B cell (primary cell): Measurements from ENCODE around the gene PNLIPRP2. TPM values are rescaled to one million over a fixed set of nuclear protein-coding genes. Genes with fewer than 3 reads are reported as not detected.

Experiments
- ATAC-seq: fragments of 200-7000 bp; cut with Tn5 transposase; one replicate; pipeline ENCODE4 v1.10.0; 2021; ENCODE audit warnings: low read depth, mild to moderate bottlenecking, moderate number of reproducible peaks, moderate library complexity
- CTCF ChIA-PET: fragments of 350-600 bp; sonication (Branson Sonifier 250); formaldehyde crosslinking; loops from one replicate; lab custom pipeline; 2021; ENCODE audit warnings: antibody characterized with exemption, inconsistent platforms; lab: Charles Lee
- POLR2A ChIA-PET: fragments of 350-600 bp; sonication (Branson Sonifier 250); formaldehyde crosslinking; loops from one replicate; lab custom pipeline; 2021; ENCODE audit warnings: antibody characterized with exemption; lab: Charles Lee
- DNase-seq: peaks from one replicate; pipeline ENCODE4 v3.0.0; 2013
- H2AFZ ChIP-seq: 2 replicates; pipeline ENCODE4 v1.6.1; 2012; ENCODE audit warnings: mild to moderate bottlenecking, low read depth, low read length; ENCODE audit not compliant: insufficient read depth, poor library complexity, severe bottlenecking
- H3K27ac ChIP-seq, 2 donors: 1 replicate in 1 of 2; 2 replicates in 1 of 2; pipeline ENCODE4 v1.5.1; 2012 to 2013; ENCODE audit warnings: low read length in 2 of 2, mild to moderate bottlenecking in 2 of 2, moderate library complexity in 1 of 2
- H3K27me3 ChIP-seq, 4 experiments: fragments of 200-600 bp in 1 of 4; sonication (generic) in 1 of 4; replicated peaks in 1 of 4; 1 replicate in 2 of 4; 2 replicates in 2 of 4; pipeline versions ENCODE4 v1.6.1 to v1.7.0; 2013 to 2016; ENCODE audit warnings: low read length in 3 of 4, mild to moderate bottlenecking in 2 of 4, mixed read lengths in 1 of 4, moderate library complexity in 1 of 4; ENCODE audit not compliant: insufficient read depth in 4 of 4, control insufficient read depth in 3 of 4; ENCODE audit errors: control extremely low read depth in 1 of 4
- H3K36me3 ChIP-seq, 2 experiments: replicated peaks in 1 of 2; 1 replicate in 1 of 2; 2 replicates in 1 of 2; pipeline versions ENCODE4 v1.6.1 to v1.7.1; 2013; ENCODE audit warnings: low read length in 1 of 2; ENCODE audit not compliant: insufficient read depth in 2 of 2, control insufficient read depth in 1 of 2; ENCODE audit errors: control extremely low read depth in 1 of 2, extremely low read depth in 1 of 2
- H3K4me1 ChIP-seq, 2 donors: fragments of 200-600 bp in 1 of 2; sonication (generic) in 1 of 2; 1 replicate in 1 of 2; 2 replicates in 1 of 2; pipeline versions ENCODE4 v1.5.1 to v1.6.1; 2013 to 2017; ENCODE audit warnings: low read length in 2 of 2; ENCODE audit not compliant: control insufficient read depth in 2 of 2, insufficient read depth in 2 of 2
- H3K4me2 ChIP-seq: replicated peaks from 2 replicates; pipeline ENCODE3; 2012; ENCODE audit warnings: mild to moderate bottlenecking, low read depth, low read length; ENCODE audit not compliant: poor library complexity, severe bottlenecking
- H3K4me3 ChIP-seq, 5 experiments: fragments of 200-600 bp in 1 of 5; sonication (generic) in 1 of 5; 1 replicate in 3 of 5; 2 replicates in 2 of 5; pipeline versions ENCODE4 v1.5.1 to v1.7.0; 2011 to 2016; ENCODE audit warnings: low read length in 4 of 5, mild to moderate bottlenecking in 4 of 5, low read depth in 2 of 5, control low read depth in 1 of 5, moderate library complexity in 1 of 5; ENCODE audit not compliant: insufficient read depth in 1 of 5; ENCODE audit errors: control extremely low read depth in 1 of 5, extremely low read depth in 1 of 5
- H3K79me2 ChIP-seq: fragments of 200-600 bp; sonication (generic); one replicate; pipeline ENCODE4 v1.6.0; 2016; ENCODE audit warnings: low read length; ENCODE audit not compliant: control insufficient read depth, insufficient read depth
- H3K9ac ChIP-seq: fragments of 200-600 bp; sonication (generic); 2 replicates; pipeline ENCODE4 v1.6.1; 2017; ENCODE audit warnings: mild to moderate bottlenecking, low read length, moderate library complexity
- H3K9me3 ChIP-seq, 3 donors: one replicate each; pipeline versions ENCODE4 v1.6.1 to v1.7.1; 2013; ENCODE audit warnings: low read length in 2 of 3; ENCODE audit not compliant: control insufficient read depth in 2 of 3, insufficient read depth in 1 of 3; ENCODE audit errors: control extremely low read depth in 1 of 3
- H4K20me1 ChIP-seq: 2 replicates; pipeline ENCODE4 v1.6.0; 2012; ENCODE audit warnings: mild to moderate bottlenecking, low read length; ENCODE audit not compliant: insufficient read depth, control insufficient read depth, poor library complexity, severe bottlenecking
- H3K27ac Mint-ChIP-seq: one replicate; pipeline ENCODE4 v1.8.0; 2021; ENCODE audit warnings: mixed read lengths
- H3K27me3 Mint-ChIP-seq: one replicate; pipeline ENCODE4 v1.8.0; 2021; ENCODE audit warnings: mixed read lengths
- H3K4me1 Mint-ChIP-seq: one replicate; pipeline ENCODE4 v1.8.0; 2021; ENCODE audit warnings: mixed read lengths
- H3K4me3 Mint-ChIP-seq: one replicate; pipeline ENCODE4 v1.8.0; 2021; ENCODE audit warnings: mixed read lengths
- H3K9me3 Mint-ChIP-seq: one replicate; pipeline ENCODE4 v1.8.0; 2022; ENCODE audit warnings: mixed read lengths; ENCODE audit not compliant: insufficient read depth
- CTCF ChIP-seq: fragments of 200-600 bp; IDR thresholded peaks from one replicate; pipeline ENCODE4 v1.8.0; 2022; ENCODE audit warnings: antibody characterized with exemption, mild to moderate bottlenecking
- EZH2 ChIP-seq: IDR thresholded peaks from 2 replicates; pipeline ENCODE4 v1.6.1; 2012; ENCODE audit warnings: borderline replicate concordance, low read depth, mild to moderate bottlenecking, moderate library complexity, low read length; ENCODE audit not compliant: insufficient read depth, poor library complexity, severe bottlenecking
- WGBS: methylation state at CpG from one replicate; pipeline ENCODE4 v1.1.5; 2013; ENCODE audit warnings: missing lambda C conversion rate; ENCODE audit not compliant: insufficient coverage; 5-methylcytosine and 5-hydroxymethylcytosine counted together
- intact Hi-C: fragments of 100-400 bp; cut with micrococcal nuclease; formaldehyde crosslinking; loops from one replicate; pipeline ENCODE4 v1.10.0; 2022
- polyA plus RNA-seq: library from polyadenylated mRNA; depleted of rRNA; stranded (reverse); fragments of >200 nt; gene quantifications from 2 replicates; pipeline ENCODE4 v1.2.3, GENCODE V29; 2012
- total RNA-seq, 2 donors: library from RNA; stranded (reverse); fragments of 120-200 nt in 1 of 2; gene quantifications; 1 replicate in 1 of 2; 2 replicates in 1 of 2; pipeline versions ENCODE4 v1.2.3 to v1.2.4, GENCODE V29; 2013 to 2022

PNLIPRP2 gene
- total and polyA plus RNA-seq, 2 donors (not counting 1 experiment from before 2014, with no cell fraction given), result not detected

GRCh38 chr10:116615199-116615776 lies 5.5 kb upstream of the PNLIPRP2 start:
- H3K4me1 Mint-ChIP-seq, result no peaks in the 10 kb centered on the region
- H4K20me1 ChIP-seq, result no peaks in the 10 kb centered on the region
- H3K4me3 ChIP-seq, result no peak overlapping the region
- no peaks in the 10 kb centered on the region for H3K9me3 Mint-ChIP-seq
- no peaks in the 10 kb centered on the region for H3K4me1 ChIP-seq
- ChIA-PET CTCF (no interaction called here), POLR2A (no interaction called here)
- H3K27me3 ChIP-seq, result peaks cover 0 to 3% (median 0%) of the 10 kb centered on the region in 4 experiments
- no peaks in the 10 kb centered on the region for H3K9me3 ChIP-seq
- H3K27ac Mint-ChIP-seq, result no peak overlapping the region
- TF ChIP-seq CTCF (no peak), EZH2 (no peak)
- intact Hi-C loops, result no loop called here
- no peaks in the 10 kb centered on the region for H3K36me3 ChIP-seq
- H3K27me3 Mint-ChIP-seq, result peaks cover 5% of the 10 kb centered on the region
- no peak for ATAC-seq
- H3K4me2 ChIP-seq, result no peak overlapping the region
- no peak overlapping the region for H2AFZ ChIP-seq
- no peak overlapping the region for H3K9ac ChIP-seq
- no peaks in the 10 kb centered on the region for H3K79me2 ChIP-seq
- WGBS, result 92% methylated on average over 2 of the region's 3 CpGs
- no peak overlapping the region for H3K4me3 Mint-ChIP-seq
- no peak for DNase-seq
- H3K27ac ChIP-seq, result no peak overlapping the region

- no peak for DNase-seq
- Mint-ChIP-seq H3K4me3 (no peak overlapping the region), H3K27ac (no peak overlapping the region), H3K4me1 (no peaks in the 10 kb centered on the region), H3K27me3 (peaks cover 9% of the 10 kb centered on the region), H3K9me3 (no peaks in the 10 kb centered on the region)
- Histone ChIP-seq H3K9ac (no peak overlapping the region), H3K27ac (no peak overlapping the region), H3K79me2 (no peaks in the 10 kb centered on the region), H3K36me3 (no peaks in the 10 kb centered on the region), H2AFZ (no peak overlapping the region), H3K4me1 (no peaks in the 10 kb centered on the region), H3K4me2 (no peak overlapping the region), H4K20me1 (no peaks in the 10 kb centered on the region), H3K9me3 (peaks cover 0 to 4% (median 0%) of the 10 kb centered on the region in 3 donors), H3K4me3 (no peak overlapping the region), H3K27me3 (peaks cover 0 to 4% (median 0%) of the 10 kb centered on the region in 4 experiments)
- ChIA-PET CTCF (no interaction called here), POLR2A (no interaction called here)
- no peak for ATAC-seq
- TF ChIP-seq CTCF (no peak), EZH2 (no peak)
- 76% methylated on average over 7 of the region's 8 CpGs for WGBS
- intact Hi-C loops, result no loop called here
Observed at GRCh38 chr10:116621476-116621875, 723 bp downstream of the PNLIPRP2 start.
